BJ (cell line): ENCODE data around the gene ZNF546. TPM values are rescaled to one million over a fixed set of nuclear protein-coding genes. Genes with fewer than 3 reads are reported as not detected.

Experiments used
- CTCF ChIA-PET: fragments of 350-600 bp; formaldehyde crosslinking; extraction: SDS; loops from one replicate; lab custom pipeline; 2021; ENCODE audit warnings: antibody characterized with exemption, inconsistent platforms; lab: Yijun Ruan, JAX
- POLR2A ChIA-PET: fragments of 300-600 bp; sonication (Branson Sonifier 250); formaldehyde crosslinking; extraction: SDS; loops from one replicate; lab custom pipeline; 2021; ENCODE audit warnings: antibody characterized with exemption; lab: Charles Lee
- DNase-seq: peaks from one replicate; pipeline ENCODE4 v3.0.0-alpha.2; 2011; ENCODE audit warnings: low read depth
- H3K27me3 ChIP-seq: 2 replicates; pipeline ENCODE4 v1.6.0; 2011; ENCODE audit warnings: low read length; ENCODE audit not compliant: control insufficient read depth, insufficient read depth
- H3K36me3 ChIP-seq: 2 replicates; pipeline ENCODE4 v1.5.1; 2011; ENCODE audit warnings: low read length; ENCODE audit not compliant: control insufficient read depth, insufficient read depth
- H3K4me3 ChIP-seq: 2 replicates; pipeline ENCODE4 v1.5.1; 2011; ENCODE audit warnings: low read depth, mild to moderate bottlenecking, control low read depth, low read length
- CTCF ChIP-seq: IDR thresholded peaks from 2 replicates; pipeline ENCODE4 v1.5.1; 2011; ENCODE audit warnings: low read depth, mild to moderate bottlenecking, control low read depth, inconsistent platforms, low read length, moderate library complexity; ENCODE audit not compliant: insufficient read depth
- polyA plus RNA-seq: library from polyadenylated mRNA; depleted of rRNA; stranded (reverse); fragments of >200 nt; gene quantifications from 2 replicates; pipeline ENCODE4 v1.2.3, GENCODE V29; 2011

The ZNF546 gene
- polyA plus RNA-seq, 1 experiment = 1.4 TPM

- ChIA-PET CTCF (no interaction called here), POLR2A (no interaction called here)
- no peak for TF ChIP-seq CTCF
- no peaks in the 10 kb centered on the region for H3K36me3 ChIP-seq
- no peak for DNase-seq
- no peak overlapping the region for H3K4me3 ChIP-seq
- no peaks in the 10 kb centered on the region for H3K27me3 ChIP-seq
Observed at GRCh38 chr19:39987167-39987566, 9.7 kb upstream of the ZNF546 start.

- CTCF ChIA-PET = no interaction called here
- H3K36me3 ChIP-seq = no peaks in the 10 kb centered on the region
- POLR2A ChIA-PET = no interaction called here
Observed at GRCh38 chr19:39987596-39987995, 9.3 kb upstream of the ZNF546 start.

GRCh38 chr19:39993605-39994004 lies 3.3 kb upstream of the ZNF546 start:
- H3K36me3 ChIP-seq = no peaks in the 10 kb centered on the region
- no peak for TF ChIP-seq CTCF
- no peak for DNase-seq
- no peaks in the 10 kb centered on the region for H3K27me3 ChIP-seq
- POLR2A ChIA-PET = no interaction called here
- CTCF ChIA-PET = no interaction called here
- no peak overlapping the region for H3K4me3 ChIP-seq

More at GRCh38 chr19:39987596-39987995, 9.3 kb upstream of the ZNF546 start:
- H3K27me3 ChIP-seq = no peaks in the 10 kb centered on the region
- no peak overlapping the region for H3K4me3 ChIP-seq
- DNase-seq = no peak
- TF ChIP-seq CTCF = no peak

- DNase-seq = no peak
- TF ChIP-seq CTCF = no peak
- Histone ChIP-seq H3K36me3 (no peaks in the 10 kb centered on the region), H3K27me3 (no peaks in the 10 kb centered on the region), H3K4me3 (no peak overlapping the region)
- POLR2A ChIA-PET = no interaction called here
- CTCF ChIA-PET = no interaction called here
Observed at GRCh38 chr19:39994361-39994760, 2.5 kb upstream of the ZNF546 start.

GRCh38 chr19:39995794-39996193 lies 1.1 kb upstream of the ZNF546 start:
- H3K36me3 ChIP-seq = no peaks in the 10 kb centered on the region
- TF ChIP-seq CTCF = no peak
- no peak for DNase-seq
- POLR2A ChIA-PET = no interaction called here
- CTCF ChIA-PET = interaction anchor here (1.3 kb wide), 1 partner anchor 25 kb away, joined by 4 read pairs; the partner anchor contains the start of gene PSMC4
- H3K27me3 ChIP-seq = no peaks in the 10 kb centered on the region
- no peak overlapping the region; the same call in 1 of the 2 replicates for H3K4me3 ChIP-seq
